HEK293T (cell line): ENCODE data around the gene C12orf50.

Experiments used
- L3MBTL2 ChIP-seq: fragments of 450-650 bp; conservative IDR thresholded peaks from 2 replicates; pipeline ENCODE4 v1.6.1; 2016; ENCODE audit warnings: mild to moderate bottlenecking
- LEF1 ChIP-seq: fragments of 450-650 bp; IDR thresholded peaks from 2 replicates; pipeline ENCODE4 v1.6.1; 2017; ENCODE audit warnings: mild to moderate bottlenecking, borderline replicate concordance
- SUZ12 ChIP-seq: fragments of 450-650 bp; IDR thresholded peaks from 2 replicates; pipeline ENCODE4 v1.6.1; 2016; ENCODE audit warnings: mild to moderate bottlenecking
- ZNF384 ChIP-seq: fragments of 450-650 bp; IDR thresholded peaks from 2 replicates; pipeline ENCODE4 v1.6.1; 2016

GRCh38 chr12:88035271-88035906 is 6.2 kb upstream of the C12orf50 start:
- TF ChIP-seq ZNF384 = peak; percentile 92
- TF ChIP-seq LEF1 = no peak
- TF ChIP-seq L3MBTL2 = peak; percentile 89
- no peak for TF ChIP-seq SUZ12
